ENCODE data around the gene TBX1. TPM values are rescaled to one million over a fixed set of nuclear protein-coding genes. Genes with fewer than 3 reads are reported as not detected.

The TBX1 gene
- total RNA-seq, 1 donor from 2014 or later: not detected

DNA sequence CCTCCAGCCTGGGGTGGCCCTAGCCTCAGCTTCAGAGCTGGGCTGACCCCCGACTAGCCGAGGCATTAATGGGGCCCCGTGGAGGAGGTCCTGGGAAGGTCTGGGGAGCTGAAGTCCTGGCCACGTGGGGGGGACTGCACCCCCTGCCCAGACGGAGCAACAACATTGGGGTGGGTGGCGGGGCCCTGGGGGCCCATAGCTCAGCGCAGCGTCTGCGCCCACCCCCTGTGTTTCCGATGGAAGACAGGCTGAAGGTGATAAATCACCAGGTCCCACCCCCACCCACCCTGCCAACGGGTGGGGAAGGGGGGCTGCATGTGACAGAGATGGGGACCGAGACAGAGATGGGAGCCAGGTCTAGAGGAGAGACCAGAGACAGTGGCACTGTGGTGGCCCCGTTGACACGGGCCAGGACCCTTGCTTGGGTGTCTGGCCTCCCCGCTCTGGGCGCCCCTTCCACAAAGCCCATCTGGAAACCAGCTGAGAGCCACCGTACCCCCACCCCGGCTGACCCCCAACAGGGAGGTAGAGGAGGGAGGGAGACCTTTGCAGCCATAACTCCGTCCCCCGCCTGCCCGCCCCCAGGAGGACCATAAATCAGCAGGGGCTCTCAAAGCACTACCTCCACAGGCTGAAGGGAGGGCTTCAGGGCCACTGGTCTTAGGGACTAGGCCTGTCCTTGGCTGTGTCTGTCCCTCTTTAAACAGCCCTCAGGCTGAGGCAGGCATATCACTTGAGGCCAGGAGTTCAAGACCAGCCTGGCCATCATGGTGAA is 29.0 kb upstream of the TBX1 start:
- Histone ChIP-seq H3F3A (ENCODE audit: low read depth) (no peaks in the 10 kb centered on the region), H3K9ac (no peak overlapping the region), H3K36me3 (no peaks in the 10 kb centered on the region), H2AFZ (replicated peaks) (no peak overlapping the region), H3K27me3 (peaks cover 48% of the 10 kb centered on the region), H3K9me3 (ENCODE audit: low read depth) (no peaks in the 10 kb centered on the region), H3K4me1 (no peaks in the 10 kb centered on the region), H3K27ac (no peak overlapping the region), H3K79me2 (ENCODE audit: low read depth) (no peaks in the 10 kb centered on the region), H3K4me2 (peak overlapping the region; percentile 92), H3K4me3 (no peak overlapping the region), H4K20me1 (ENCODE audit: low read depth) (no peaks in the 10 kb centered on the region)
- Mint-ChIP-seq H3K4me3 (peak overlapping the region; percentile 64), H3K9me3 (peaks cover 9% of the 10 kb centered on the region), H3K27ac (no peak overlapping the region), H3K27me3 (ENCODE audit: insufficient read depth, low read depth) (peaks cover 35% of the 10 kb centered on the region), H3K4me1 (no peaks in the 10 kb centered on the region), H3K36me3 (peaks cover 3% of the 10 kb centered on the region)
- no peak for DNase-seq (ENCODE audit: low spot score)
- TF ChIP-seq EZH2 (IDR thresholded peaks at IDR 0.05) (no peak), EZH2phosphoT487 (IDR thresholded peaks at IDR 0.05) (no peak)
- TF ChIP-seq, protein P1, sequence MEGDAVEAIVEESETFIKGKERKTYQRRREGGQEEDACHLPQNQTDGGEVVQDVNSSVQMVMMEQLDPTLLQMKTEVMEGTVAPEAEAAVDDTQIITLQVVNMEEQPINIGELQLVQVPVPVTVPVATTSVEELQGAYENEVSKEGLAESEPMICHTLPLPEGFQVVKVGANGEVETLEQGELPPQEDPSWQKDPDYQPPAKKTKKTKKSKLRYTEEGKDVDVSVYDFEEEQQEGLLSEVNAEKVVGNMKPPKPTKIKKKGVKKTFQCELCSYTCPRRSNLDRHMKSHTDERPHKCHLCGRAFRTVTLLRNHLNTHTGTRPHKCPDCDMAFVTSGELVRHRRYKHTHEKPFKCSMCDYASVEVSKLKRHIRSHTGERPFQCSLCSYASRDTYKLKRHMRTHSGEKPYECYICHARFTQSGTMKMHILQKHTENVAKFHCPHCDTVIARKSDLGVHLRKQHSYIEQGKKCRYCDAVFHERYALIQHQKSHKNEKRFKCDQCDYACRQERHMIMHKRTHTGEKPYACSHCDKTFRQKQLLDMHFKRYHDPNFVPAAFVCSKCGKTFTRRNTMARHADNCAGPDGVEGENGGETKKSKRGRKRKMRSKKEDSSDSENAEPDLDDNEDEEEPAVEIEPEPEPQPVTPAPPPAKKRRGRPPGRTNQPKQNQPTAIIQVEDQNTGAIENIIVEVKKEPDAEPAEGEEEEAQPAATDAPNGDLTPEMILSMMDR (IDR thresholded peaks at IDR 0.05): no peak

DNA sequence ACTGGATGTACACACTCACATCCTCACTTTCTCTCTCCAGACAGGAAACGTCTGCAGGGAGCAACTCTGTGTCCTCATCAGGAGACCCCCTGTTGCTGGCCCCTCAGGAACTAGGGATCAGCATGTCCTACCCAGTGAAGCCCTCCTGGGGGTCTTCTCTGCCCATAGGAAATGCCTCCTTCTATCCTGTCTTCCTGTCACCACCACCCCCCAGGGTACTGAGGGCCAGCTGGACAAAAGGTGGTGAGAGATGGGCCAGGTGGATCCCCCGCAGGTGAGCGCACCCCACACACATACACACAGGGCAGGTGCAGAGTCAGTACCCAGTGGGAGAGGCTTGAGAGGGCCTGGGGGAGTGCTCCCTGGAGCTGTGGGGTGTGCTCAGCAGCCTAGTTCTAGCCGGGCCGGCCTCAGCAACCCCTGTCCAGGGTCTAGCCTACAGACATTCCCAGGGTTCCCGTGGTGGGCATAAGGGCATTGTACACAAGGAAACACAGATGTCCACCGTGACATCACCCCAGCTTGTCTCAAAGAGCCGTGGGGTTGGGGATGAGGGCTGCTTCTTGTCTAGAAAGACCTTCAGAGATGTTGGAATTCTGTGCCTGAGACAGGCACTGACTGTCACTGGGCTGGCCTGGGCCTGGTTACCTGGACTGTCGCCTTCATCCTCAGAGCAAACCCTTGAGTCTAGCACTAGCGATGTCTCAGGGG is 28.0 kb upstream of the TBX1 start:
- H3K27me3 Mint-ChIP-seq (ENCODE audit: insufficient read depth, low read depth): peaks cover 24% of the 10 kb centered on the region
- H3K27me3 ChIP-seq: peaks cover 38% of the 10 kb centered on the region
- no peaks in the 10 kb centered on the region for H4K20me1 ChIP-seq (ENCODE audit: low read depth)
- H3K27ac ChIP-seq: no peak overlapping the region
- peaks cover 2% of the 10 kb centered on the region for H3K36me3 Mint-ChIP-seq
- no peaks in the 10 kb centered on the region for H3K36me3 ChIP-seq
- TF ChIP-seq, protein P1 (IDR thresholded peaks at IDR 0.05): no peak
- no peak for TF ChIP-seq EZH2phosphoT487 (IDR thresholded peaks at IDR 0.05)
- no peak for TF ChIP-seq EZH2 (IDR thresholded peaks at IDR 0.05)
- no peaks in the 10 kb centered on the region for H3K79me2 ChIP-seq (ENCODE audit: low read depth)
- no peak overlapping the region for H3K4me3 ChIP-seq
- H3K4me2 ChIP-seq: no peak overlapping the region
- H3K4me1 ChIP-seq: no peaks in the 10 kb centered on the region
- no peak overlapping the region for H3K4me3 Mint-ChIP-seq
- H3K4me1 Mint-ChIP-seq: no peaks in the 10 kb centered on the region
- no peak overlapping the region for H3K27ac Mint-ChIP-seq
- no peak for DNase-seq (ENCODE audit: low spot score)
- H3F3A ChIP-seq (ENCODE audit: low read depth): no peaks in the 10 kb centered on the region
- H3K9me3 ChIP-seq (ENCODE audit: low read depth): no peaks in the 10 kb centered on the region
- H3K9ac ChIP-seq: no peak overlapping the region
- H2AFZ ChIP-seq (replicated peaks): no peak overlapping the region
- peaks cover 3% of the 10 kb centered on the region for H3K9me3 Mint-ChIP-seq

DNA sequence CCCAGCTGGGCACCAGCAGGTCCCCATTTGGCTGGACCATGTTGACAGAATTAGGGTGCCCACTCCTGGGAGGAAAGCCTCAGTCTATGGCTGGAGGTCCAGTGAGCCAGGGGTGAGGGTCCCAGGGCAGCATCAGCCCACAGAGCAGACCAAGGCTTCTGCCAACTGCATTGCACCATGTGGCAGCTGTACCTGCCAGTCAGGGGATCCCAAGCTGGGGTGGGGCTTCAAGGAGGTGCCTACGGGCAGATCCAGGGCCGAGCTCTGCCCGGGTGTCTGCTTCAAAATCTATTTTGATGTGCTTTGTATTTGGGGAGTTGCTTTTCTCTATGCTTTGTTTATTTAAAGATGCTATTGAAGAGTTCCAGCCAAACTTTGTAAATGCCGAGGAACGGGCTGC is 26.8 kb upstream of the TBX1 start:
- Mint-ChIP-seq H3K36me3 (no peaks in the 10 kb centered on the region), H3K4me1 (no peaks in the 10 kb centered on the region), H3K27ac (no peak overlapping the region), H3K27me3 (ENCODE audit: insufficient read depth, low read depth) (peaks cover 14% of the 10 kb centered on the region), H3K4me3 (no peak overlapping the region), H3K9me3 (no peaks in the 10 kb centered on the region)
- Histone ChIP-seq H2AFZ (replicated peaks) (no peak overlapping the region), H3F3A (ENCODE audit: low read depth) (no peaks in the 10 kb centered on the region), H3K4me3 (no peak overlapping the region), H3K4me2 (no peak overlapping the region), H3K27ac (no peak overlapping the region), H3K9ac (no peak overlapping the region), H4K20me1 (ENCODE audit: low read depth) (no peaks in the 10 kb centered on the region), H3K79me2 (ENCODE audit: low read depth) (no peaks in the 10 kb centered on the region), H3K4me1 (peaks cover 11% of the 10 kb centered on the region), H3K9me3 (ENCODE audit: low read depth) (no peaks in the 10 kb centered on the region), H3K27me3 (peaks cover 26% of the 10 kb centered on the region), H3K36me3 (no peaks in the 10 kb centered on the region)
- TF ChIP-seq, protein P1 (IDR thresholded peaks at IDR 0.05): no peak
- no peak for TF ChIP-seq EZH2 (IDR thresholded peaks at IDR 0.05)
- TF ChIP-seq EZH2phosphoT487 (IDR thresholded peaks at IDR 0.05): no peak
- no peak for DNase-seq (ENCODE audit: low spot score)

Data from neural progenitor cell (in vitro differentiated cells).